ENCODE data around the gene IL17RA. TPM values are rescaled to one million over a fixed set of nuclear protein-coding genes. Genes with fewer than 3 reads are reported as not detected.

Gene IL17RA
- total and polyA plus RNA-seq, 2 experiments from 2014 or later, result 3.2 to 9.6 TPM

- H3K4me3 Mint-ChIP-seq, result no peak overlapping the region
- ATAC-seq (no peak), DNase-seq (ENCODE audit: low spot score) (no peak)
- Histone ChIP-seq H3K36me3 (ENCODE audit: insufficient read depth) (no peaks in the 10 kb centered on the region), H3K79me2 (replicated peaks; ENCODE audit: insufficient read depth) (no peaks in the 10 kb centered on the region), H2AFZ (no peak overlapping the region), H3K27ac (ENCODE audit: low read depth) (no peak overlapping the region), H3K4me3 (no peak overlapping the region), H3K9me2 (ENCODE audit: insufficient read depth) (no peaks in the 10 kb centered on the region), H3F3A (replicated peaks; ENCODE audit: low read depth) (no peaks in the 10 kb centered on the region), H4K20me1 (replicated peaks; ENCODE audit: insufficient read depth) (no peaks in the 10 kb centered on the region), H3K4me2 (no peak overlapping the region), H3K4me1 (ENCODE audit: insufficient read depth) (no peaks in the 10 kb centered on the region), H3K27me3 (ENCODE audit: insufficient read depth) (no peaks in the 10 kb centered on the region)
- H3K9me3 Mint-ChIP-seq, result no peaks in the 10 kb centered on the region; the same call in 2 of the 3 replicates
- TF ChIP-seq ZNF462 (CRISPR knock-in tag; IDR thresholded peaks at IDR 0.05) (no peak), EZH2 (IDR thresholded peaks at IDR 0.05; ENCODE audit: low read depth, unreplicated experiment) (no peak)
- peaks cover 19% of the 10 kb centered on the region for H3K27me3 Mint-ChIP-seq (ENCODE audit: insufficient read depth, low read depth, poor library complexity)
- H3K36me3 Mint-ChIP-seq (ENCODE audit: low read depth), result no peaks in the 10 kb centered on the region
- H3K4me1 Mint-ChIP-seq, result no peaks in the 10 kb centered on the region; the same call in 1 of the 3 replicates
- H3K27ac Mint-ChIP-seq, result no peak overlapping the region
Measured at GRCh38 chr22:17064498-17065100, 20.2 kb upstream of the IL17RA start.

- Histone ChIP-seq H3K79me2 (replicated peaks; ENCODE audit: insufficient read depth) (no peaks in the 10 kb centered on the region), H3K9me2 (ENCODE audit: insufficient read depth) (no peaks in the 10 kb centered on the region), H3K27me3 (ENCODE audit: insufficient read depth) (no peaks in the 10 kb centered on the region), H3K4me1 (ENCODE audit: insufficient read depth) (no peaks in the 10 kb centered on the region), H3F3A (replicated peaks; ENCODE audit: low read depth) (no peaks in the 10 kb centered on the region), H3K27ac (ENCODE audit: low read depth) (no peak overlapping the region), H3K4me3 (no peak overlapping the region), H2AFZ (no peak overlapping the region), H4K20me1 (replicated peaks; ENCODE audit: insufficient read depth) (no peaks in the 10 kb centered on the region), H3K36me3 (ENCODE audit: insufficient read depth) (no peaks in the 10 kb centered on the region), H3K4me2 (no peak overlapping the region)
- no peak overlapping the region for H3K4me3 Mint-ChIP-seq
- H3K27me3 Mint-ChIP-seq (ENCODE audit: insufficient read depth, low read depth, poor library complexity), result peaks cover 19% of the 10 kb centered on the region
- ATAC-seq (no peak), DNase-seq (ENCODE audit: low spot score) (no peak)
- H3K27ac Mint-ChIP-seq, result no peak overlapping the region
- no peaks in the 10 kb centered on the region; the same call in 1 of the 3 replicates for H3K4me1 Mint-ChIP-seq
- no peaks in the 10 kb centered on the region for H3K36me3 Mint-ChIP-seq (ENCODE audit: low read depth)
- no peaks in the 10 kb centered on the region; the same call in 2 of the 3 replicates for H3K9me3 Mint-ChIP-seq
- no peak for TF ChIP-seq STAT1 (IDR thresholded peaks at IDR 0.05; ENCODE audit: unreplicated experiment)
- no peak for TF ChIP-seq EZH2phosphoT487 (IDR thresholded peaks at IDR 0.05; ENCODE audit: unreplicated experiment)
- no peak for TF ChIP-seq ZNF331 (CRISPR knock-in tag; IDR thresholded peaks at IDR 0.05; ENCODE audit: low read depth)
- no peak for TF ChIP-seq NANOG (IDR thresholded peaks at IDR 0.05; ENCODE audit: borderline replicate concordance)
- no peak for TF ChIP-seq REST (IDR thresholded peaks at IDR 0.05; ENCODE audit: unreplicated experiment)
- TF ChIP-seq ETS1 (IDR thresholded peaks at IDR 0.05), result no peak
- no peak for TF ChIP-seq POLR2AphosphoS5 (IDR thresholded peaks at IDR 0.05; ENCODE audit: low read depth)
- TF ChIP-seq EZH2 (IDR thresholded peaks at IDR 0.05; ENCODE audit: low read depth, unreplicated experiment), result no peak
- no peak for TF ChIP-seq ZNF114 (CRISPR knock-in tag; IDR thresholded peaks at IDR 0.05)
- no peak for TF ChIP-seq CREB1 (CRISPR knock-in tag; IDR thresholded peaks at IDR 0.05; ENCODE audit: low read depth)
Measured at GRCh38 chr22:17065433-17065832, 19.4 kb upstream of the IL17RA start.
